H9 (cell line): ENCODE results near the gene PKDCC. TPM values are rescaled to one million over a fixed set of nuclear protein-coding genes. Genes with fewer than 3 reads are reported as not detected.

Source experiments
- DNase-seq: peaks from one replicate; pipeline ENCODE4 v3.0.0-alpha.2; 2017
- H2AFZ ChIP-seq: one replicate; pipeline ENCODE4 v1.6.1; 2013; ENCODE audit warnings: mild to moderate bottlenecking, low read length, control low read depth, moderate library complexity
- H2AK5ac ChIP-seq: 2 replicates; pipeline ENCODE4 v1.6.1; 2013; ENCODE audit warnings: low read length, control low read depth, mixed read lengths; ENCODE audit not compliant: insufficient read length
- H2BK120ac ChIP-seq: one replicate; pipeline ENCODE4 v1.6.1; 2013; ENCODE audit warnings: low read depth, mild to moderate bottlenecking, low read length, control low read depth, inconsistent platforms; ENCODE audit not compliant: poor library complexity, severe bottlenecking
- H2BK12ac ChIP-seq: 2 replicates; pipeline ENCODE4 v1.6.1; 2013; ENCODE audit warnings: low read length, control low read depth, mixed read lengths, low read depth; ENCODE audit not compliant: insufficient read length
- H2BK15ac ChIP-seq: 2 replicates; pipeline ENCODE4 v1.6.1; 2013; ENCODE audit warnings: low read depth, low read length, control low read depth
- H2BK20ac ChIP-seq: one replicate; pipeline ENCODE4 v1.6.1; 2013; ENCODE audit warnings: low read depth, mild to moderate bottlenecking, low read length, control low read depth, inconsistent platforms; ENCODE audit not compliant: poor library complexity, severe bottlenecking
- H2BK5ac ChIP-seq: 2 replicates; pipeline ENCODE4 v1.6.1; 2013; ENCODE audit warnings: low read length, control low read depth, mixed read lengths; ENCODE audit not compliant: insufficient read length
- H3K14ac ChIP-seq: 2 replicates; pipeline ENCODE4 v1.6.1; 2013; ENCODE audit warnings: low read length, control low read depth; ENCODE audit not compliant: insufficient read depth
- H3K18ac ChIP-seq: 2 replicates; pipeline ENCODE4 v1.6.1; 2013; ENCODE audit warnings: low read depth, mild to moderate bottlenecking, mixed read lengths, low read length, control low read depth; ENCODE audit not compliant: insufficient read length
- H3K23ac ChIP-seq: 2 replicates; pipeline ENCODE4 v1.6.1; 2013; ENCODE audit warnings: low read length, control low read depth, mixed read lengths, low read depth; ENCODE audit not compliant: insufficient read length
- H3K23me2 ChIP-seq: 2 replicates; pipeline ENCODE4 v1.6.1; 2013; ENCODE audit warnings: low read depth, mild to moderate bottlenecking, mixed read lengths, low read length, control low read depth; ENCODE audit not compliant: insufficient read length, poor library complexity, severe bottlenecking
- H3K27ac ChIP-seq: 2 replicates; pipeline ENCODE4 v1.5.1; 2013; ENCODE audit warnings: low read length, control low read depth, mixed read lengths, low read depth; ENCODE audit not compliant: insufficient read length
- H3K27me3 ChIP-seq: 2 replicates; pipeline ENCODE4 v1.6.1; 2013; ENCODE audit warnings: low read length, control low read depth, inconsistent platforms; ENCODE audit not compliant: insufficient read depth
- H3K4ac ChIP-seq: 2 replicates; pipeline ENCODE4 v1.6.1; 2013; ENCODE audit warnings: low read depth, mild to moderate bottlenecking, control low read depth, inconsistent platforms, low read length, moderate library complexity
- H3K4me1 ChIP-seq: 2 replicates; pipeline ENCODE4 v1.6.1; 2013; ENCODE audit warnings: low read length, control low read depth, inconsistent platforms; ENCODE audit not compliant: insufficient read depth
- H3K4me2 ChIP-seq: 2 replicates; pipeline ENCODE4 v1.6.1; 2013; ENCODE audit warnings: low read length, control low read depth, mixed read lengths; ENCODE audit not compliant: insufficient read length, insufficient read depth
- H3K56ac ChIP-seq: 2 replicates; pipeline ENCODE4 v1.6.1; 2013; ENCODE audit warnings: low read depth, mild to moderate bottlenecking, mixed read lengths, low read length, control low read depth; ENCODE audit not compliant: insufficient read length
- H3K79me1 ChIP-seq: 2 replicates; pipeline ENCODE4 v1.6.1; 2013; ENCODE audit warnings: low read depth, mild to moderate bottlenecking, moderate library complexity, low read length, control low read depth, inconsistent platforms; ENCODE audit not compliant: insufficient read depth, poor library complexity, severe bottlenecking
- H3K79me2 ChIP-seq: 2 replicates; pipeline ENCODE4 v1.6.1; 2013; ENCODE audit warnings: low read length, control low read depth, inconsistent platforms; ENCODE audit not compliant: insufficient read depth
- H3K9ac ChIP-seq: 2 replicates; pipeline ENCODE4 v1.6.1; 2013; ENCODE audit warnings: low read length, control low read depth, mixed read lengths; ENCODE audit not compliant: insufficient read length; ENCODE audit errors: extremely low read depth
- H3K9me3 ChIP-seq: one replicate; pipeline ENCODE4 v1.6.1; 2013; ENCODE audit warnings: low read depth, low read length, inconsistent platforms; ENCODE audit not compliant: control insufficient read depth
- H3T11ph ChIP-seq: one replicate; pipeline ENCODE4 v1.6.1; 2013; ENCODE audit warnings: mild to moderate bottlenecking, low read length, control low read depth, inconsistent platforms
- H4K20me1 ChIP-seq: one replicate; pipeline ENCODE4 v1.6.1; 2013; ENCODE audit not compliant: control insufficient read depth, insufficient read length, insufficient read depth
- H4K5ac ChIP-seq: 2 replicates; pipeline ENCODE4 v1.6.1; 2013; ENCODE audit warnings: low read depth, mild to moderate bottlenecking, mixed read lengths, low read length, control low read depth; ENCODE audit not compliant: insufficient read length
- H4K8ac ChIP-seq: replicated peaks from 2 replicates; pipeline ENCODE4 v1.6.1; 2013; ENCODE audit warnings: low read length, control low read depth, mixed read lengths, low read depth; ENCODE audit not compliant: insufficient read length
- H4K91ac ChIP-seq: 2 replicates; pipeline ENCODE4 v1.6.1; 2013; ENCODE audit warnings: low read depth, mild to moderate bottlenecking, moderate library complexity, mixed read lengths, low read length, control low read depth; ENCODE audit not compliant: insufficient read length
- H3K27ac Mint-ChIP-seq, 3 experiments: 2 replicates in 2 of 3; 3 replicates in 1 of 3; pipeline ENCODE4 v1.8.0; 2020 to 2021; ENCODE audit warnings: mixed read lengths in 3 of 3, mild to moderate bottlenecking in 1 of 3, moderate library complexity in 1 of 3
- H3K27me3 Mint-ChIP-seq: 2 replicates; pipeline ENCODE4 v1.8.0; 2021; ENCODE audit warnings: low read depth, mild to moderate bottlenecking, moderate library complexity, mixed read lengths
- H3K36me3 Mint-ChIP-seq, 3 experiments: 2 replicates in 2 of 3; 3 replicates in 1 of 3; pipeline ENCODE4 v1.8.0; 2020 to 2021; ENCODE audit warnings: low read depth in 3 of 3, mixed read lengths in 3 of 3; ENCODE audit not compliant: insufficient read depth in 1 of 3
- H3K4me1 Mint-ChIP-seq, 2 experiments: 2 replicates each; pipeline ENCODE4 v1.8.0; 2020; ENCODE audit warnings: mixed read lengths in 2 of 2
- H3K4me3 Mint-ChIP-seq, 2 experiments: 2 replicates in 1 of 2; 3 replicates in 1 of 2; pipeline ENCODE4 v1.8.0; 2020 to 2021; ENCODE audit warnings: mild to moderate bottlenecking in 2 of 2, mixed read lengths in 2 of 2, moderate library complexity in 1 of 2
- H3K9me3 Mint-ChIP-seq, 2 experiments: 2 replicates in 1 of 2; 3 replicates in 1 of 2; pipeline ENCODE4 v1.8.0; 2020; ENCODE audit warnings: mild to moderate bottlenecking in 2 of 2, mixed read lengths in 2 of 2, moderate library complexity in 1 of 2
- CTCF ChIP-seq: fragments of 200-600 bp; sonication (generic); conservative IDR thresholded peaks from 3 replicates; pipeline ENCODE4 v1.8.0; 2021; ENCODE audit warnings: antibody characterized with exemption, mild to moderate bottlenecking
- WGBS: extraction: QIAGEN DNeasy Blood & Tissue Kit; methylation state at CpG from one replicate; pipeline ENCODE4 v1.1.7; 2013; ENCODE audit warnings: missing lambda C conversion rate, low lambda C conversion rate, mixed read lengths; ENCODE audit not compliant: insufficient read length; ENCODE audit errors: extremely low coverage; 5-methylcytosine and 5-hydroxymethylcytosine counted together
- total RNA-seq: library from RNA; stranded (reverse); gene quantifications from 2 replicates; pipeline ENCODE4 v1.2.1, GENCODE V29; 2021

Gene PKDCC
- total RNA-seq, 1 experiment from 2014 or later, result 134 TPM

GRCh38 chr2:42045352-42045751 lies 2.5 kb upstream of the PKDCC start:
- H3K9ac ChIP-seq, result no peak overlapping the region
- H2BK12ac ChIP-seq, result no peak overlapping the region
- H3K4me2 ChIP-seq, result no peak overlapping the region
- H3K79me1 ChIP-seq, result no peaks in the 10 kb centered on the region
- peaks cover 3% of the 10 kb centered on the region; the same call in 1 of the 2 replicates for H3K4me1 ChIP-seq
- H3K27me3 ChIP-seq, result peaks cover 11% of the 10 kb centered on the region; the same call in 1 of the 2 replicates
- H2AK5ac ChIP-seq, result no peak overlapping the region
- no peaks in the 10 kb centered on the region for H3K9me3 ChIP-seq
- peaks cover 11% of the 10 kb centered on the region for H3K23me2 ChIP-seq
- H2BK20ac ChIP-seq, result no peak overlapping the region
- H4K8ac ChIP-seq, result no peak overlapping the region
- H3K27me3 Mint-ChIP-seq, result peaks cover 24% of the 10 kb centered on the region
- no peaks in the 10 kb centered on the region for H3K79me2 ChIP-seq
- no peak overlapping the region for H4K5ac ChIP-seq
- H3K27ac Mint-ChIP-seq, result peak overlapping the region in 2 of 3 experiments; percentile 20 to 81; a peak in 2 of 7 replicates
- no peak overlapping the region for H4K91ac ChIP-seq
- no peak overlapping the region for H3T11ph ChIP-seq
- peaks cover 0 to 17% (median 8%) of the 10 kb centered on the region in 3 experiments; a peak in 4 of 7 replicates for H3K36me3 Mint-ChIP-seq
- peaks cover 61 to 62% of the 10 kb centered on the region in 2 experiments for H3K4me1 Mint-ChIP-seq
- H2AFZ ChIP-seq, result no peak overlapping the region
- no peaks in the 10 kb centered on the region; a peak in 1 of 5 replicates for H3K9me3 Mint-ChIP-seq
- WGBS, result no CpG with 5 or more reads among the region's 3 CpGs
- H2BK15ac ChIP-seq, result no peak overlapping the region
- no peak overlapping the region for H3K18ac ChIP-seq
- TF ChIP-seq CTCF, result no peak
- H3K4ac ChIP-seq, result no peak overlapping the region
- H3K4me3 Mint-ChIP-seq, result peak overlapping the region in 1 of 2 experiments; percentile 68; a peak in 2 of 5 replicates
- H3K23ac ChIP-seq, result no peak overlapping the region
- no peak overlapping the region for H2BK5ac ChIP-seq
- DNase-seq, result no peak
- H4K20me1 ChIP-seq, result no peaks in the 10 kb centered on the region
- H3K14ac ChIP-seq, result no peak overlapping the region
- H2BK120ac ChIP-seq, result no peak overlapping the region
- no peak overlapping the region for H3K27ac ChIP-seq
- no peak overlapping the region for H3K56ac ChIP-seq
